ENCODE data around the gene CBLIF. TPM values are rescaled to one million over a fixed set of nuclear protein-coding genes. Genes with fewer than 3 reads are reported as not detected.
"Not testable (repeated sequence)": the region's sequence is repeated elsewhere in the genome, so short reads cannot be mapped to it uniquely, and the experiment has no call there.

Gene CBLIF
- total RNA-seq, 1 donor from 2014 or later: not detected

GRCh38 chr11:59787255-59787588, 58.1 kb downstream of the CBLIF start:
- H3K27ac Mint-ChIP-seq (ENCODE audit: unreplicated experiment): peak overlapping the region; percentile 95
- TF ChIP-seq, protein P1, sequence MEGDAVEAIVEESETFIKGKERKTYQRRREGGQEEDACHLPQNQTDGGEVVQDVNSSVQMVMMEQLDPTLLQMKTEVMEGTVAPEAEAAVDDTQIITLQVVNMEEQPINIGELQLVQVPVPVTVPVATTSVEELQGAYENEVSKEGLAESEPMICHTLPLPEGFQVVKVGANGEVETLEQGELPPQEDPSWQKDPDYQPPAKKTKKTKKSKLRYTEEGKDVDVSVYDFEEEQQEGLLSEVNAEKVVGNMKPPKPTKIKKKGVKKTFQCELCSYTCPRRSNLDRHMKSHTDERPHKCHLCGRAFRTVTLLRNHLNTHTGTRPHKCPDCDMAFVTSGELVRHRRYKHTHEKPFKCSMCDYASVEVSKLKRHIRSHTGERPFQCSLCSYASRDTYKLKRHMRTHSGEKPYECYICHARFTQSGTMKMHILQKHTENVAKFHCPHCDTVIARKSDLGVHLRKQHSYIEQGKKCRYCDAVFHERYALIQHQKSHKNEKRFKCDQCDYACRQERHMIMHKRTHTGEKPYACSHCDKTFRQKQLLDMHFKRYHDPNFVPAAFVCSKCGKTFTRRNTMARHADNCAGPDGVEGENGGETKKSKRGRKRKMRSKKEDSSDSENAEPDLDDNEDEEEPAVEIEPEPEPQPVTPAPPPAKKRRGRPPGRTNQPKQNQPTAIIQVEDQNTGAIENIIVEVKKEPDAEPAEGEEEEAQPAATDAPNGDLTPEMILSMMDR (IDR thresholded peaks at IDR 0.05): no peak
- peak overlapping the region; percentile 43 for H3K4me3 Mint-ChIP-seq (ENCODE audit: unreplicated experiment)
- H3K9me3 Mint-ChIP-seq (ENCODE audit: low read depth): no peaks in the 10 kb centered on the region
- H3K36me3 Mint-ChIP-seq (ENCODE audit: low read depth): peaks cover 16% of the 10 kb centered on the region
- DNase-seq (ENCODE audit: low spot score): no peak
- H3K27me3 Mint-ChIP-seq (ENCODE audit: low read depth): no peaks in the 10 kb centered on the region
- H3K4me1 Mint-ChIP-seq (ENCODE audit: low read depth): peaks cover 34% of the 10 kb centered on the region

DNA sequence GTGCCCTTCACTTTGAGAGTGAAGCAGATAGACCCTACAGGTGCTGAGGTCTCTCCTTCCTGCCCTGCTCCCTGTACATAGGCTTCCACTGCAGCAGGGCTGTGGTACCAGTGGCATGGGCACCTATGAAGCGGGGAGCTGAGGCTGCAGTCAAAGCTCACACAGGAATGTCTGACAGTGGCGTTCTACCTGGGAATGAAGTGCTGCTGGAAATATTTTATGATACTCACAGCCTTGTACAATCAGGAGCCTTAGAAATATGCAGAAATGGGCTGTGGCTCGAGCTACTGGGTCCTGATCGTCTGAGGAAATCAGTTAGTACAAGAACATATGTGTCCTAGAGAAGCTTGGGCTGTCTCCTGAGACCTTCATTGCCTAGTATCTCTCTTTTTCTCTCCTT, 59.5 kb downstream of the CBLIF start:
- H3K4me3 Mint-ChIP-seq (ENCODE audit: unreplicated experiment): no peak overlapping the region
- H3K27ac Mint-ChIP-seq (ENCODE audit: unreplicated experiment): no peak overlapping the region
- DNase-seq (ENCODE audit: low spot score): no peak
- TF ChIP-seq, protein P1 (IDR thresholded peaks at IDR 0.05): no peak
- peaks cover 34% of the 10 kb centered on the region for H3K4me1 Mint-ChIP-seq (ENCODE audit: low read depth)
- peaks cover 13% of the 10 kb centered on the region for H3K36me3 Mint-ChIP-seq (ENCODE audit: low read depth)
- H3K9me3 Mint-ChIP-seq (ENCODE audit: low read depth): no peaks in the 10 kb centered on the region
- no peaks in the 10 kb centered on the region for H3K27me3 Mint-ChIP-seq (ENCODE audit: low read depth)

GRCh38 chr11:59784441-59784840, 60.9 kb downstream of the CBLIF start:
- not testable (repeated sequence) for H3K9me3 Mint-ChIP-seq (ENCODE audit: low read depth); H3K27ac Mint-ChIP-seq (ENCODE audit: unreplicated experiment); DNase-seq (ENCODE audit: low spot score); H3K4me3 Mint-ChIP-seq (ENCODE audit: unreplicated experiment); H3K27me3 Mint-ChIP-seq (ENCODE audit: low read depth)
- Mint-ChIP-seq H3K4me1 (ENCODE audit: low read depth) (peaks cover 34% of the 10 kb centered on the region), H3K36me3 (ENCODE audit: low read depth) (peaks cover 12% of the 10 kb centered on the region)

DNA sequence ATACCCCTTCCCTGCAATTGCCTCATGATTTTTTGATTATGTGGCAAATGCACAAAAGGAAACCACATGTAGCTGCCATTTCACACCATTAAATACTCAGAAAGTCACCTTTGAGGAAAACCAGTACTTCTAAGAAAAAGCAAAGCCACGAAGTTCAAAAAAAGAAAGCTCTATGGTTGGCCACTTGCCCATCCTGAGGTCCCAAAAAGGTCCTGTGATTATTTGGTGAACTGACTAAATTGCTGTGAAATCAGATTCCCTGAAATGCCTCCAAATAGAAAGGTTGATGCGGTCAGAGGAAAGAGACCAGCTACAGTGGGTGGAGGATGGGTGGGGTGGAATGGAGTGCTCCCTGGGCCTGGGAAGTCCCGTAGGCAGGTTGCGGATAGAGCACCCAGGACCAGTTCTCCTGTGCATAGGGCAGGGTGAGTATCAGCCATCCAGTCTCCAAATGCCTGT, 61.6 kb downstream of the CBLIF start:
- H3K27me3 Mint-ChIP-seq (ENCODE audit: low read depth): no peaks in the 10 kb centered on the region
- TF ChIP-seq, protein P1 (IDR thresholded peaks at IDR 0.05): no peak

DNA sequence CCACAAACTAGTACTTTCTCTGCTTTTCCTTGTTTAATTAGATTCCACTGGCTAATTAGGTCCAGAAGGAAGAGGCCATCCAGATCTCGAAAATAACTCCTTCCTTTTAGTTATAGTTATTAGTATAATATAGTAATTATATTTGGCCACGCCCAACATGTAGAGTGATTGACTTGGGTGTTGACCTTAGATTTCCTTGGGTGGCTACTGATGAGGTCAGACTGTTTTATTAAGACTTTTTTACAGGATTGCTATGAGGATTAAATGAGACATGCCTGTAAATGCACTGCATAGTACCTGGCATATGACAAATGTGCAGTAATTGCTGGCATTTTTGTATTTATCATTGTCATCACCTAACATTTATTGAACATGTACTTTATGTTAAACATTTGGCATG, 63.2 kb downstream of the CBLIF start:
- H3K27ac Mint-ChIP-seq (ENCODE audit: unreplicated experiment): no peak overlapping the region
- peaks cover 5% of the 10 kb centered on the region for H3K36me3 Mint-ChIP-seq (ENCODE audit: low read depth)
- TF ChIP-seq, protein P1 (IDR thresholded peaks at IDR 0.05): no peak
- peaks cover 23% of the 10 kb centered on the region for H3K4me1 Mint-ChIP-seq (ENCODE audit: low read depth)
- H3K9me3 Mint-ChIP-seq (ENCODE audit: low read depth): no peaks in the 10 kb centered on the region
- no peak overlapping the region for H3K4me3 Mint-ChIP-seq (ENCODE audit: unreplicated experiment)
- no peak for DNase-seq (ENCODE audit: low spot score)
- H3K27me3 Mint-ChIP-seq (ENCODE audit: low read depth): no peaks in the 10 kb centered on the region

More for the DNA sequence above, 61.6 kb downstream of the CBLIF start:
- Mint-ChIP-seq H3K27ac (ENCODE audit: unreplicated experiment) (no peak overlapping the region), H3K9me3 (ENCODE audit: low read depth) (no peaks in the 10 kb centered on the region), H3K36me3 (ENCODE audit: low read depth) (peaks cover 6% of the 10 kb centered on the region), H3K4me3 (ENCODE audit: unreplicated experiment) (no peak overlapping the region), H3K4me1 (ENCODE audit: low read depth) (peaks cover 30% of the 10 kb centered on the region)
- no peak for DNase-seq (ENCODE audit: low spot score)

DNA sequence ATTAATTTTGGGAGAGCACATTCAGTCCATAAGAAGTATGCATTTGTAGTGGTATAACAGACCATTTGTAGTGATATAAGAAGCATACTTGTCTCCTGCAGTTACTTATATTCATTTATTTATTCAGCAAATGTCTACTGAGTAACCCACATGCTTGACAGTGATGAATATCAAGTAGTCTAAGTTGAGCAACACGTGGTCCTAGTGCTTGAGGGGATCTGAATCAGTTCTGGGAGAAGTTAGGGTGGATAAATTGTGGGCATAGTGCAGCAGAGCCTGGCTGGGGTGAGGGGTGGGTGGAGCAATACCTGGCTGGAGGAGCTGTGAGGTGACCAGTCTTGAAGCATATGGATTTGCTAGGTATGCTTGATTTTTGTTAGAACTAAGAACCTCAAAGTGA, 65.8 kb downstream of the CBLIF start:
- TF ChIP-seq, protein P1 (IDR thresholded peaks at IDR 0.05): no peak
- DNase-seq (ENCODE audit: low spot score): no peak
- no peak overlapping the region for H3K4me3 Mint-ChIP-seq (ENCODE audit: unreplicated experiment)
- peaks cover 21% of the 10 kb centered on the region for H3K4me1 Mint-ChIP-seq (ENCODE audit: low read depth)
- H3K36me3 Mint-ChIP-seq (ENCODE audit: low read depth): peaks cover 14% of the 10 kb centered on the region
- no peaks in the 10 kb centered on the region for H3K9me3 Mint-ChIP-seq (ENCODE audit: low read depth)
- H3K27ac Mint-ChIP-seq (ENCODE audit: unreplicated experiment): no peak overlapping the region
- no peaks in the 10 kb centered on the region for H3K27me3 Mint-ChIP-seq (ENCODE audit: low read depth)
